Glutamatergic neuron (in vitro differentiated cells): ENCODE measurements around the gene TMEM132C. TPM values are rescaled to one million over a fixed set of nuclear protein-coding genes. Genes with fewer than 3 reads are reported as not detected.

Source experiments
- DNase-seq: peaks from one replicate; pipeline ENCODE4 v3.0.0; 2022
- H3K27ac Mint-ChIP-seq: one replicate; pipeline ENCODE4 v1.8.0; 2020; ENCODE audit warnings: mild to moderate bottlenecking, mixed read lengths, inconsistent platforms; ENCODE audit not compliant: unreplicated experiment
- H3K27me3 Mint-ChIP-seq: one replicate; pipeline ENCODE4 v1.8.0; 2020; ENCODE audit warnings: mild to moderate bottlenecking, moderate library complexity, mixed read lengths, inconsistent platforms; ENCODE audit not compliant: unreplicated experiment
- H3K36me3 Mint-ChIP-seq: one replicate; pipeline ENCODE4 v1.8.0; 2020; ENCODE audit warnings: mild to moderate bottlenecking, mixed read lengths, inconsistent platforms; ENCODE audit not compliant: unreplicated experiment
- H3K4me1 Mint-ChIP-seq: one replicate; pipeline ENCODE4 v1.8.0; 2020; ENCODE audit warnings: mild to moderate bottlenecking, low read depth, mixed read lengths, inconsistent platforms; ENCODE audit not compliant: unreplicated experiment
- H3K4me3 Mint-ChIP-seq: one replicate; pipeline ENCODE4 v1.8.0; 2020; ENCODE audit warnings: mild to moderate bottlenecking, mixed read lengths, inconsistent platforms; ENCODE audit not compliant: unreplicated experiment
- H3K9me3 Mint-ChIP-seq: one replicate; pipeline ENCODE4 v1.8.0; 2020; ENCODE audit warnings: mild to moderate bottlenecking, moderate library complexity, mixed read lengths, inconsistent platforms; ENCODE audit not compliant: unreplicated experiment
- CTCF ChIP-seq: fragments of 200-600 bp; sonication (generic); IDR thresholded peaks from one replicate; pipeline ENCODE4 v1.5.0; 2021; ENCODE audit not compliant: partially characterized antibody, unreplicated experiment
- total RNA-seq: library from RNA; stranded (reverse); fragmentation: NEBNext Ultra II Directional; extraction: Animal tissue kit (Norgen Biotek cat#: 25700); gene quantifications from one replicate; pipeline ENCODE4 v1.2.1, GENCODE V29; 2021; ENCODE audit not compliant: unreplicated experiment

Gene TMEM132C
- total RNA-seq, 1 donor from 2014 or later, result 8.0 TPM

GRCh38 chr12:128729628-128730121 is 462.7 kb downstream of the TMEM132C start:
- H3K27ac Mint-ChIP-seq, result no peak overlapping the region
- H3K9me3 Mint-ChIP-seq, result peaks cover 10% of the 10 kb centered on the region
- H3K4me1 Mint-ChIP-seq, result no peaks in the 10 kb centered on the region
- H3K36me3 Mint-ChIP-seq, result no peaks in the 10 kb centered on the region
- peaks cover 2% of the 10 kb centered on the region for H3K27me3 Mint-ChIP-seq
- no peak for TF ChIP-seq CTCF
- no peak for DNase-seq
- H3K4me3 Mint-ChIP-seq, result no peak overlapping the region

DNA sequence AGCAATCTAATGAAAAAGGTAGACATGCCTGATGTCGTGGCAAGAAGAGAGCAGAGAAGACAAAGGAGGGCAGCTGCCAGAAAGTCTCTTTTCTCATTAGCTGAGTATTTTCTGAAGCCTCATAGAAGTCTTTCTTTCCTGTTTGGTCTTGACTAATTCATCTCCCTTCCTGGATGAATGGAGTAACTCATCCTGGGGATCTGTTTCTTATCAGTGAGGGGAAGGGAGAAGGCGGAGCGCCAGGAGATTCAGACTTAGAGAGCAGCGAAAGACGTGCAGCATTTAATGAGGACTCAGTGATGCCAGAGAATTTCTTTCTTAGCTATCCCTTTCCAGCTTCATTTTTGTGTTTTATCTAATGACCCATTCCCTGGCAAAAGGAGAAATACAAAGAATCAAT is 467.4 kb downstream of the TMEM132C start:
- peaks cover 8% of the 10 kb centered on the region for H3K9me3 Mint-ChIP-seq
- no peak for DNase-seq
- H3K27ac Mint-ChIP-seq, result no peak overlapping the region
- peaks cover 9% of the 10 kb centered on the region for H3K36me3 Mint-ChIP-seq
- H3K4me1 Mint-ChIP-seq, result no peaks in the 10 kb centered on the region
- TF ChIP-seq CTCF, result no peak
- H3K4me3 Mint-ChIP-seq, result no peak overlapping the region
- peaks cover 2% of the 10 kb centered on the region for H3K27me3 Mint-ChIP-seq

DNA sequence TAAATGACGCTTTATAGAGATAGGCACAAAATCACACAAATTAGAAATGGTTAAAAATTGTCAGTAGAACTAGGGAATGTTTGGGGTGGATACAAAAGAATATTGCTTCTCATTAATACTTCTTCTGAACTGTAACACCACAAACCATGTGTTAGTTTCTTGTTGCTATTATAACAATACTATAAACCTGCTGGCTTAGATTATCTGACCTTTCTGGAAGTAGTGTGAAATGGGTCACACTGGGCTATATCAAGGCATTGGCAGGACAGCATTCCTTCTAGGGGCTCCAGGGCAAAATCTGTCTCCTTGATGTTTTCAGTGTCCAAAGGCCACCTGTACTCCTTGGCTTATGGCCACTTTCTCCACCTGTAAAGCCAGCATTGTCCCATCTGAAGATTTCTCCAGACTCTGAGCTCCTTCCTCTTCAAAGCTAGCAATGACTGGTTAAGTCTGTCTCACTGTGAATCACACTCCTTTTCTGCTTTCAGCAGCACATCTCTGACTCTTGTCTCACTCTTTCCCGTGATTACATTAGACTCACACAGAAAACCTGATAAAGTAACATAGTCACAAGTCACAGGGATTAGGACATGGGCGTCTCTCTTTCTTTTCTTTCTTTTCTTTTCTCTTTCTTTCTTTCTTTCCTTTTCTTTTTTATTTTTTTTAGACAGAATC is 470.5 kb downstream of the TMEM132C start:
- Mint-ChIP-seq H3K36me3 (peaks cover 12% of the 10 kb centered on the region), H3K27me3 (peaks cover 4% of the 10 kb centered on the region), H3K9me3 (peaks cover 5% of the 10 kb centered on the region), H3K4me3 (no peak overlapping the region), H3K27ac (no peak overlapping the region), H3K4me1 (no peaks in the 10 kb centered on the region)
- TF ChIP-seq CTCF, result no peak
- no peak for DNase-seq

- DNase-seq, result no peak
- H3K27ac Mint-ChIP-seq, result no peak overlapping the region
Observed at GRCh38 chr12:128743916-128744315, 476.9 kb downstream of the TMEM132C start.

More at GRCh38 chr12:128743916-128744315, 476.9 kb downstream of the TMEM132C start:
- Mint-ChIP-seq H3K9me3 (peaks cover 5% of the 10 kb centered on the region), H3K4me3 (no peak overlapping the region), H3K27me3 (peaks cover 2% of the 10 kb centered on the region), H3K36me3 (peaks cover 7% of the 10 kb centered on the region), H3K4me1 (no peaks in the 10 kb centered on the region)
- TF ChIP-seq CTCF, result no peak
